Dermis blood vessel endothelial cell (primary cell): ENCODE data around the gene RIN3. TPM values are rescaled to one million over a fixed set of nuclear protein-coding genes. Genes with fewer than 3 reads are reported as not detected.
A peak's percentile ranks its signal among the peaks of the same experiment; 100 is the strongest.

ENCODE experiments used
- DNase-seq: peaks from one replicate; pipeline ENCODE4 v3.0.0; 2010
- total RNA-seq: library from RNA; depleted of rRNA; stranded (reverse); fragments of >200 nt; gene quantifications from 2 replicates; pipeline ENCODE4 v1.2.3, GENCODE V29; 2014

The RIN3 gene
- total RNA-seq, 1 donor from 2014 or later = 11.1 TPM

DNA sequence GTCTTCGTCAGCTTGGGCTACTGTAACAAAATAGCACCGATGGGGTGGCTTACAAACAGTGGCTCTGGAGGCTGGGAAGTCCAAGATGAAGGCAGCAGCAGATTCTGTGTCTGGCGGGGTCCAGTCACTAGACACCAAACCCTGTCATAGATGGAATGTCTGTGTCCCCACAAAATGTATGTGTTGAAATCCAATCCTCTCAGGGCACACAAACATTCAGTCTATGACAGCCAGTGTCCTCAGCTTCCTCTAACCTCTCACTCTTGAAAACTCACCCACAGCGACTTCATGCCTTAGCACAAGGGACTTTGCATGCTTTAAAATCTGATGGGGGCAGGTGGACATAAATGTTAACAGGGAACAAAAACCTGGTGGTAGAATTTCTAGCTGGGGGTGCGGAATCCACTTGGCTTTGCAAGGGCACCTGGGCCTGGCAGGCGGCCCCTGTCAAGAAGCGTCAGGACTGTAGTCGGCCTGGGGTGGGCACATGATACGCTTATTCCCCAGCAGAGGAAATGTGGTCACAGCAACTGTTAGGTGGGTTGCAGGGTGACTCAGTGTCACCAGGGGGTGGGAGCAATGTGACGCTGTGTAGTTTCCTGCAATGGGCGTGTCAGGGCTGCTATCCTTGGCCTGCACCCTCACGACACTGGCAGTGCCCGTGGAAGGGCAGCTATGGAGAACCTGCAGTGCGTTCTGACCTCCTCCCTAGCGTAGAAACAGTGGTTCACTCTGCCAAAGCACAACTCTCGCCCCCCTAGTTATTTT, 17.7 kb downstream of the RIN3 start:
- DNase-seq = peak; percentile 50

DNA sequence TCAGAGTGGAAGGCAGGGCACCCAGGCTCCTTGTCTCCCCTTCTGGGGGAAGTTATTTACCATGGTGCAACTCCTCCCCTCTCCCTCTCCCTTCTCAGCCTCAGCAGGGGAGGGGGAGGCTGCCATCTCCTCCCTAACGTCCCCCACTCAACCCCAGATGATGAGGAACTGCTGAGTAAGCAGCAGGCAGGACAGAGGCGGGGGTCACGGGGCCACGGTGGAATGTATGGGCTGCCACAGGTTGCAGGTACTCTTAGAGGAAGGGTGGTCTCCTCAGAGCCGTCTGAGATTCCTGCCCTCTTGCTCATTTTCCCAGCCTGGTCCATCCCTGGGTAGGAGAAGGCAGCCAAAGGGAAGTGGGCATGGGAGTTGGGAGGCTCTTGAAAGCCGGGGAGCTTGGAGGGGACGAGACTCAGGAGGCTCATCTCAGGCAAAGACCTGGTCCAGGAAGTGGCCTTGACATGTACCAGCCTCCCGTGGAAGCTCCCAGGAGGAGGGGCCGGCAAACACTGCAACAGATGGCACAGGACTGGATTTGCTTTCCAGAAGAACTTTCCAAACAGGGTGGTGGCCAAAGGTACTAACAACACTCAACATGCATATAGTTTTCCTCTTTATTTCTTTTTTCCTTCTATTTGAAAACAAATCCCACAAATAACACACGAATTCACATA, 19.0 kb downstream of the RIN3 start:
- DNase-seq = no peak

DNA sequence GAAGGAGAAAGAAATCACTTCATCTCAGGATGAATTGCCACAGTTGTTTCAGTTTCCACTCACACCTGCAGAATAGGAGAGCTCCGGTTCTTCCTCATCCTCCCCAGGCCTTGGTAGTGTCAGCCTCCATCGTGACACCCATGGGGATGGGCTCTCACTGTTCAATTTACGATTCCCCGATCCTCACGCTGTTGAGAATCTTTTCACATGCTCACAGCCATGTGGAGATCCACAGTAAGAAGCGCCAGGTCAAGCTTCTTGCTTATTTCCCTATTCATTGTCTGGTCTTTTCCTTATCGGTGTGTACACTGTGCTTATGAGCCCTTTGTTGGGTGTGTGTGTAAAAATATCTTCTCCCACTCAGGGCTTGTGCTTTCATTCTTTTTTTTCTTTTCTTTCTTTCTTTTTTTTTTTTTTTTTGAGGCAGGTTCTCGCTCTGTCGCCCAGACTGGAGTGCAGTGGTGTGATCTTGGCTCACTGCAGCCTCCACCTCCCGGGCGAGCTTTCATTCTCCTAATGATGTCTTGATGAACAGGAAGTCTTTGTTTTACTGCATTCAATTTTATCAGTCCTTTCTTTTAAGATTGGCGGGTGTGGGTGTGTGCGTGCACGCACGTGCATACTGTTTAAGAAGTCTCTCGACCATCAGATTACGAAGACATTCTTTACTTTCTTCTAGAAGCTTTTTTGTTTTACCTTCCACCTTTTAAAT, 21.5 kb downstream of the RIN3 start:
- DNase-seq = no peak

DNA sequence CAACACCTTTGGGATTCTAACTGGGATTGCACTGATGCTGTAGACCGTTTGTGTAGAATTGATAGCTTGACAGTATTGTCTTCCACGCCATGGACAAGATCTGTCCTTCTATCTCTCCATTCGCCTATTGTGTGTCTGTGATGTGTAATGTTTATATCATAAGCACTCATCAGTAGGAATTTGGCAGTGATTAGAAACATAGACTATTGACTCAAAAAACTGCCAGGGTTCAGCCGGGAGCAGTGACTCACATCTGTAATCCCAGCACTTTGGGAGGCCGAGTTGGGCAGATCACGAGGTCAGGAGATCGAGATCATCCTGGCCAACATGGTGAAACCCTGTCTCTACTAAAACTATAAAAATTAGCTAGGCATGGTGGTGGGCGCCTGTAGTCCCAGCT, 22.6 kb downstream of the RIN3 start:
- DNase-seq = peak; percentile 33

DNA sequence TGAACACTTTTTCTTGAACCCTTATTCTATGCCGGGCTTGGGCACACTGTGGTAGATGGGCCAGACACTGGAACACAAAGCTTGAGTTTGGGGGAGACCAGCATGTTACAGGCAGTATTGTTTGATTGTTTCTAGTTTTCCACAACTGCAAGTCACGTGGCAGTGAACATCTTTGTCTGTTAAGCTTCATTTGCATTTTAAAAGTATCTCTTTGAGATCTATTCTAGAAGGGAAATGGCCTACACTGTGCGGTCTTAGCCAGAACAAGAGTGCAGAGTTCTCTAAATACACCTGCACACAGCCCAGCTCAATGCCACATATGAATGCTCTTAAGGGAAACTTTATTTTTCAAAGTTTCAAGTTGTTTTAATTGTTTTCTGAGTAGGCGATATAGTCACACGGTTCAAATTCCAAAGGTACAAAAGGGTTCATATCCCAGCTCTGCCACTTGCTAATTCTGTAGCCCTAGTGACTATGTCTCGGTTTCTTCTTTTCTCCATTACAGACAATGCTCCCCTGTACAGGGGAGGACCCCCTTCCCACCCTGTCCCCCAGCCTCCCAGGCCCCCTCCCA, 24.9 kb downstream of the RIN3 start:
- no peak for DNase-seq

DNA sequence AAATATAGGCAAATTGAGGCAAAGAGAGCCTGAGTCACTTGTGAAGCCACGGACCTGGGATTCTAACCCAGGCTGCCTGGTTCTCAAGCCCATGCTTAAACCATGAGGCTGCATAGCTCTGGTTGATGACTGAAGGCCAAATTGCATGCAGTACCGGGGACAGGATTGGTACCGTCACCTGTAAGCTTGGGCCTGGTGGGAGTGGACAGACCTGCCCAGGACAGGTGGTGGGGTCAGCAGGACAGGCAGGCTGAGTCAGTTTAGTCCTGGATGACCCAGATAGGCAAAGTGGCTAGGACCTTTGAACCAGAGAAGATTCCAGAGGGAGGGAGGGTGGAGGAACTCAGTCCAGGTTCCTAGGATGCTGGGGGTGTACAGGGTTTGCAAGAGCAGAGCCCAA, 25.8 kb downstream of the RIN3 start:
- no peak for DNase-seq

DNA sequence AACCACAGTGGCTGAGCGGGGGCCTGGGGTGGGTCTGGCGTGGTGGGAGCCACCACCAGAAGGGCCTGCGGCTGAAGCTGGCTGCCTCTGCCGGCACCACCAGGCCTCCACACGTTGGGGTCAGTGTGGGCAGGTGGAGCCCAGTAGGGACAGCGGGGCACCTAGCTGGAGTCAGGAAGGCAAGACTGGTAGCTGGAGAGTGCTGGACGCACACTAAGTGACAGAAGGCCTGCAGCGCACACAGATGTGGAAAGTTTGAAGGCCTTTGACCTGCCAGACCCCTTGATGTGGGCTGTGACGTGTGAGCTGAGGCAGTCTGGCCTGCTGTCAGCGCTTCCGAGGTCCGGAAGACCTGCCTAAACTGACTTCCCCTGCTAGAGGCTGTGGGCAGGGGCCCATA, 26.3 kb downstream of the RIN3 start:
- peak; percentile 57 for DNase-seq

DNA sequence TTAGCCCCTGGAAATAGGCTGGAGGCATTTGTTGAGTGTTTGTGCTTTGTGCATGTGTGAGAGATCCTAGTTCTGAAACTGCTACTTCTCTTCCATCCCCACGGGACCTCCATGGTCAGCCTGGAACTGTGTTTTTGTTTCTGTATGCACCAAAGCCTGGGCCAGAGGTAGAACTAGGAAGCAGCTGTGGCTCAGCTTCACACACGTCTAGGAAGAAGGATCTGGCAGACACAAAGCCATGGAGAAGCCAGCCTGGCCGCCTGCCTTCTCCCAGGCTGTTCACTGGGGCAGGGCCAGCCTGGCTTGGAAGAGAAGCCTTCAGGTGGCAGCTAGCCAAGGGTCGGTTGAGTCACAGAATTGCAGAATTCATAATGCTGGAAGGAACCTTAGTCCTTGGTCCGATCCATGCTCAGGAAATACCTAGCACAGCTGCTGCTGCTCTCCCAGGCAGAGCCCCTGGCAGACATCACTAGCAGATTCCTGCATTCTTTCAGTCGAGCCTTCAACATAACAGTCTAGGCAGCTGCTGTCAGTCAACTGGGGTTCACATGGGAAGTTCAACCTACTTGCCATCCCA, 27.0 kb downstream of the RIN3 start:
- peak; percentile 100 for DNase-seq

DNA sequence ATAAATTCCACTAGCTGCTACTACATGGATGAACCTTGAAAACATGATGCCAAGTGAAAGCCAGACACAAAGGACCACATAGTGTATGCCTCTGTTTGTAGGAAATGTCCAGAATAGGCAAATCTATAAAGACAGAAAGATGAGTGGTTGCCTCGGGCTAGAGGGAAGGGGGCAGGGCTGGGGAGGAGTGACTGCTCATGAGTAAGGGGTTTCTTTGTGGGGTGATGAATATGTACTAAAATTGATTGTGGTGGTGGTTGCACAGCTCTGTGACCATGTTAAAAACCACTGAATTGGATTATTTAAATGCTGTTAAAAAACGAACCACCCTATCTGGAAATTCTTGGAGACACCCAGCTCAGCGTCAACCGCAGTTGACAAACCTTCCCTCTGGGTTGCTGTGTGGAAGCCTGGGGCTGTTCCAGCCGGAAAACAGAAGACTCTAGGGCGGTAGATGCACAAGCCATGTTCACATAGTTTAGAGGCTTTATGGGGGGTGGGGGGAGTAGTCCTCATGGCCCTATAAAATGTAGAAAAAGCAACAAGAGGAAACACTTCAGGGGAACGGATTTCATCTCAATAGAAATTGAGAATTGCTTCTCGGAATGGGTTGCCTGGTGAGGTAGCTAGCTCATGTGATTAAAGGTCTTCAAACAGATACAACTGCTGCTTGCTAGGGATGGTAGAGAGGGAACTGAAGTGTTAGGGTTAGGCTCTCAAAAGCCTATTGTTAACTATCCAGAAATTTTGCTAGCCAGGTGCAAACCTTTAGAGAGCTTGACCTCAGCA, 29.4 kb downstream of the RIN3 start:
- DNase-seq = no peak

DNA sequence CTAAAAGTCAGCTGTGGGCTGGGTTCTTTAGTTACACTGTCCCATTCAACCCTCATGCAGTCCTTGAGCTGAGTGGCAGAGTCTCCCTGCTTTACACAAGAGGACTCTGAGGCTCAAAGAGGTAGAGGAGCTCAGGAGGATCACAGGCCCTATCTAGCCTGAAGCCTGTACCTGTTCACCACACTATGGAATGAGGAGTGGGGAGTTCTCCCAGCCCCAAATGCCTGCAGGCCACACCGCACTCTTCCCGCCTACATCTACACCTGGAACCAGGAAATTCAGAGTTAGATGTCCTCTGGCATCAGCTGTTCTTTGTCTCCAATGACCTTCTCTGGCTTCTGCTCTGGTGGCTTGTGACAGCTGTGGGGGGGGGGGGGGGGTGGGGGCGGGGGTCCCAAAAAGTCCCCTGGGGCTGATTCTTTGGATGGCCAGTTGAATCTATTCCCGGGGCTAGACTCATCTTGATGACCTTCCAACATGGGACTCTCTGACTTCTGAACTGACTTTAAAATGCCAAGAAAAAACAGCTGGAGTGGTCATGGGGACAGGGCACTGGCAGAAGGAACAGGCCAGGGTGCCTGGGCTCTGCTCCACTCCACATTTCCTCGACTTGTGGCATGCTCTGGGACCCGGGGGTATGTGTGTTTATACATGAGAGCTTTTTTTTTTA, 30.6 kb downstream of the RIN3 start:
- no peak for DNase-seq

DNA sequence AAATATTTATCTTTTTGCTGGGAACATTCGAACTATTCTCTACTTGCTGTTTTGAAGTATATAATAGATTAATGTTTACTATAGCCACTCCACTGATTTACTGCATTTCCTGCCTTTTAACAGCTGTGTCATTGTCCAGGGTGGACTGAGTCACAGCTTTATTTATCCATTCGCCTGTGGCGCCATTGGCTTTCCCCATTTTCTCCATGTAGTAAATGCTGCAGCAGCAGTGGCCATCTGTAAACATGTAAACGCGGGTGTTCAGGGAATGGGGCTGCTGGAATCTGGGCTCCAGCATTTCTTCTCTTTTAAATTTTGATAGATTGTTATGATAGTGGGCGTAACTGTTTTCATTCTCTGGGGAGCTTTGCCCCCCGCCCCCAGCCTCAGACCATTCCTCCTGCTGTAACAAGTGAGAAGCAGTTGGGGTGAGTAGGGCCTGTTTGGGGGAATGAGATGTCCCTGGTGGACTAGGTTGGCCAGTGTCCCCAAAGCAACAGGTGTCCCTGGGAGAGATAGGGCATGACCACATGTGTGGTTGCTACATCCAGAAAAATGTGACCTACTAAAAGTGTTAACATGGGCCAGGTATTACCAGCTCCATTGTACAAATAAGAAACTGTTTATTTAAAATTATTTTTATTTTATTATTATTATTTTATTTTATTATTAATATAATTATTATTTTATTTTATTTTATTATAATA, 32.9 kb downstream of the RIN3 start:
- DNase-seq = peak; percentile 73

DNA sequence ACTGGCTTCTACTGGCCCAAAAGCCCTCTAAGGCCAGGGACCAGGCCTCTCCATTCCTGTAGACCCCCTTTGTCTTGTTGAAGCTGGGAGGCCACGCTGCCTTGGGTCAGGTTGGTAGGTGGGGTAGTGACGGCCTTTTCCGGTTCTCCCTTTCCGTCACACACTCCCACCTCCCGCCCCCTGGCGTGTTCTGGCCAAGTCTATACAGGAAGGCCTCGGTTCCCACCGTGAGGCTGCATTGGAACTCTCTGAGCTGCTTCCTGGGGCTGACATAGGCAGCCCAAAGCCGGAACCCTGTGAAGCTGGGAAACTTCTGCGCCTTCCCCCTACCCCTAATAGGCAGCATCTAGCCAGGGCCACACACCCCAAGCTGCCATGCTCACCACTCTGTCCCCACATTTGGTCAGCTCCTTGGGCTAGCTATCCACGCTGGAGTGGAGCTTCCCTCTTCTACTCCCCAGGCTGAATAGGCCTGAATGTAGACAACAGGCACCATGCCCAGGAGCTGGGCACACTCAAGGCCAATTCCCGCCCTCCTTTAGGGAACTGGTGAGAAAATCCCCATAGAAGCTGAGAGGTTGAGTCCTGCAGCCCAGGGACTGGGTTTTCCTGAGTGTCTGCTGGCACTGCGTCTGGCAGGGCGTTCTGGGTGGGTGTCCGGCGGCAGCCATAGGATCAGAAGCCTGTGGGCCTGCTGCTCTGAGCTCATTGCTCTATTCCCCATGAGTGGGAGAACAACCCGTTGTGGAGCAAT, 35.7 kb downstream of the RIN3 start:
- peak; percentile 86 for DNase-seq

DNA sequence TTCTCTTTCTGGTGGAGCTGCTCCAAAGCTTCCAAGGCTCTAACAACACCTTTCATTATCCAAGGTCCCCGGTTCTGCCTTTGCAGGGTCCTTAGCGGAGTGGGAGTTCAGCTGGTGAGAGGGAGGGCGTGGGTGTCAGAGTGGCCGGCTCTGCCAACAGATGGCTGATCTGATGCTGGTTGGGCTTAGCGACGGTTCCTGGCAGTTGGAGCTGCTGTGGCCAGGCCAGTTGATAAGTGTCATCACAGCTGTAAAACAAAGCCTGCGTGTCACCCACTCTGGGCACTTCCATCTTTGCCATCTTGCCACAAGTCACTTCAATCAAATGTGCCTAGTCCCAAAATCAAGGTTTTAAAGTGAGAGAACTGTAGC, 36.3 kb downstream of the RIN3 start:
- peak; percentile 56 for DNase-seq

DNA sequence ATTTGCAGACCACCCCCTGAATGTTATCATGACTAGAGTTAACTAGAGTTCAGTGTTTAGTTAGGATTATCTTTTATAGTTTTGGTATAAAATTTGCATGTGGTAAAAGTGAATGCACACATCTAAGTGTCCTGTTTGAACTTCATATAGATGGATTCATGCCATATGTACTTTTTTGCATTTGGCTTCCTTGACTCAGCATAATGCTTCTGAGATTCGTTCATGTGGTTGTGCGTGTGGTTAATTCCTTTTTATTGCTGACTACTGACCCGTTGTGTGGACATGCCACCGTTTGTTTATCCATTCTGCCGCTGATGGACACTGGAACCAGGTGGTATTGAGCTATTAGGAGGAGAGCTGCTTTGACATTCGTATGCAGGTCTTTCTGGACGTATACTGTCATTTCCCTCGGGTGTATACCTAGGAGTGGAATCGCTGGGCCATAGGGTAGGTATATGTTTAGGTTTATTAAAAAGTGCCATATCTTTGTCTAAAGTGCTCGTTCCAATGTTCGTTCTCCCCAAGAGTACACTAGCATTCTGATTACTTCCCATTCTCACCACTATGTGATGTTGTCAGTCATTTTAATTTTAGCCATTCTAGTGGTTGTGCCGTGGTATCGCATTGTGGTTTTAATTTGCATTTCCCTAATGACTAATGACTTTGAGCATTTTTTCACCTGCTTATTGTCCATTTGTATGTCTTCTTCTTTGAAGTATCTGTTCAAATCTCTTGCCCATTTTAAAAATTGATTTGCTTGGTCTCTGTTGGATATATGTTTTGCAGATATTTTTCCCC, 37.7 kb downstream of the RIN3 start:
- no peak for DNase-seq

DNA sequence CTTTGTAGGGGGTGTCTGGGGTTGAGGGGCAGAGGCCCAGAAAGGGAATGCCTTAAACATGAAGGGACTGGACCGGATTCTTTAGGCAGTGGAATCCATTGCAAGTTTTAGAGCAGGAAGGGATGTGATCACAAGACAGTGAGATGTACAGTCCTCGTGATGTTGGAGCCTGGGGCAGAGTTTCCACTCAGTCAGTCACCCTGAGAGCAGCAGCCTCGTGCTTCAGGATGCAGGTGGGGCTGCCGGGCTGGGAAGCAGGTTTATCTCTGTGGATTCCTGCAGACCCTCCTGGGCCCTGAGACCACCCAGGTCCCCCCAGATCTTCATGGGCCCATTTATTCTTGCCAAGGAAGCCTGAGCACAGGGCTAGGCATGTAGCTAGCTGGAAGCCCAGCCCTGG, 38.5 kb downstream of the RIN3 start:
- DNase-seq = no peak

DNA sequence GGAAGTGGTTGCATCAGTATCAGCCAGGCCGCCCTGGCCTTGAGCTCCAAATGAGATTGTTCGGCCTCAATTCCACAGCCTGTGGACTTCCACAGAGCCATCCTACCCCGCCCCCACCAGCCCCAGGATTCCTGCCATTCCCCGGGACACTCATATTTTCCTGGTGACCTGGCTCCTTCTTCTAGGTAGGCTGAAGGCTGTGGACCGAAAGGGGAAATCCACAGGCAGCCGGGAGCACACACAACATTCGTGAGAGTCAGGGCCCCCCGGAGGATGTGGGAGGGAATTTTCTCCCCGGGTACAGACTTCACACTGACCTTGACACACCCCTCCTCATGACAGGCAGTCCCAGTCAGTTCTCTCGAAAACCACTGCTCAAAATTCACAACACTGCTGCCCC, 39.9 kb downstream of the RIN3 start:
- peak; percentile 49 for DNase-seq

DNA sequence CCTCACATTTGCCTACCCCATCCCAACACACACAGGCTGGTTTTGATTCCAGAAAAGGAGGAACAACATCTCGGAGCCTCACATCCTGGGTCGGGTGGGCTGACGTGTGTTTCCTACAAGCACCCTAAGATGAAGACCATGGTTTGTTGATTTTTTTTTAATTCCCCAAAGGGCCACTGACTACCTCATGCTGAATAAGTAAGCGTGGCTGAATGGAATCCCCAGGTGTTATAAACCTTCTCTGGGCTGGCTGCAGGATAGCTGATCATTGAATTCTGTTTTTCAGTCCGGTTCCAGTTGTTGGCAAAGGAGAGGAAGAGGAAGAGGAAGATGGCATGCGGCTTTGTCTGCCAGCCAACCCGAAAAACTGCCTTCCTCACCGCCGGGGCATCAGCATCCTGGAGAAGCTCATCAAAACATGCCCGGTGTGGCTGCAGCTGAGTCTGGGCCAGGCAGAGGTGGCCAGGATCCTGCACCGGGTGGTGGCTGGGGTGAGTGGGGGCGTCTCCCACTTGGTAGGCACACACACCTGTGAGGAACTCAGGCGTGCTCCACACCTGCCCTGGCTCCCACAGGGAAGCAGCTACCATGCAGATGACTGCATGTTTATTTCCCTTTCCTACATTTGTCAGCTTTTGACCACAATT, 42.0 kb downstream of the RIN3 start:
- no peak for DNase-seq

DNA sequence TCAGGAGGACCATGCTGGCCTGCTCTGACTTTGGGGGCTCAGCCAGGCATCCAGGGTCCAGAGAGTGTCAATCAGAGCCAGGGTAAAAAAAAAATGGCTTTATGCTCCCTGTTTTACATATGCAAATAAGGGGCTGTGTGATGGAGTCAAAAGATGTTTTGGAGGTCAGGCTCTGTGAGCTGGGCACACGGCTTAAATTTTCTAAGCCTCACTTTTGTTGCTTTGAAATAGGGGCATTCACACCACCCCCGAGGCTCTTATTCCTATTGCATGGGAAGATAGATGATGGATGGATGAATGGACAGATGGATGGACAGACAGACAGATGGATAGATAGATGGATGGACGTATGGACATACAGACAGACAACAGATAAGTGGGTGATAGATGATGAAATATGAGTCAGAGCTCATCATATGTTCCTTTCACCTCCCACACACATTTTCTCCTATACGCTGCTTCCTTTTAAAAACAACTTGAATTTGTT, 42.7 kb downstream of the RIN3 start:
- no peak for DNase-seq
